Activated CD8-positive, alpha-beta T cell treated with anti-CD3 and anti-CD28 coated beads for 36 hours (primary cell): Measurements from ENCODE around the gene GNG7. TPM values are rescaled to one million over a fixed set of nuclear protein-coding genes. Genes with fewer than 3 reads are reported as not detected.
"Not testable (repeated sequence)": the region's sequence is repeated elsewhere in the genome, so short reads cannot be mapped to it uniquely, and the experiment has no call there.

ENCODE experiments used
- ATAC-seq: fragments of 200-7000 bp; cut with Tn5 transposase; one replicate; pipeline ENCODE4 v1.10.0; 2021; ENCODE audit warnings: mild to moderate bottlenecking, moderate library complexity
- CTCF ChIA-PET: fragments of 350-600 bp; sonication (Branson Sonifier 250); formaldehyde crosslinking; loops from one replicate; lab custom pipeline; 2021; ENCODE audit warnings: antibody characterized with exemption; lab: Charles Lee
- POLR2A ChIA-PET: fragments of 350-600 bp; sonication (Branson Sonifier 250); formaldehyde crosslinking; loops from one replicate; lab custom pipeline; 2021; ENCODE audit warnings: antibody characterized with exemption; lab: Charles Lee
- DNase-seq: peaks from one replicate; pipeline ENCODE4 v3.0.0-alpha.2; 2020
- H3K27ac Mint-ChIP-seq: one replicate; pipeline ENCODE4 v1.8.0; 2021; ENCODE audit warnings: mild to moderate bottlenecking, mixed read lengths
- H3K27me3 Mint-ChIP-seq: one replicate; pipeline ENCODE4 v1.8.0; 2021; ENCODE audit warnings: mixed read lengths
- H3K36me3 Mint-ChIP-seq: one replicate; pipeline ENCODE4 v1.8.0; 2021; ENCODE audit warnings: low read depth, mixed read lengths
- H3K4me1 Mint-ChIP-seq: one replicate; pipeline ENCODE4 v1.8.0; 2021; ENCODE audit warnings: low read depth, mixed read lengths
- H3K4me3 Mint-ChIP-seq: one replicate; pipeline ENCODE4 v1.8.0; 2021; ENCODE audit warnings: mild to moderate bottlenecking, moderate library complexity, mixed read lengths
- H3K9me3 Mint-ChIP-seq: one replicate; pipeline ENCODE4 v1.8.0; 2021; ENCODE audit warnings: mixed read lengths
- intact Hi-C: fragments of 100-400 bp; cut with micrococcal nuclease; formaldehyde crosslinking; loops from one replicate; pipeline ENCODE4 v1.10.0; 2022
- total RNA-seq, 2 experiments: library from RNA; stranded (reverse); gene quantifications; one replicate each; pipeline ENCODE4 v1.2.3, GENCODE V29; 2021
- TF ChIP-seq, protein P1 (sequence below): fragments of 200-600 bp; IDR thresholded peaks from one replicate; pipeline ENCODE4 v1.8.0; 2022; ENCODE audit warnings: antibody characterized with exemption, mild to moderate bottlenecking

The GNG7 gene
- total RNA-seq, 2 experiments from 2014 or later, result 0.27 to 0.32 TPM

DNA sequence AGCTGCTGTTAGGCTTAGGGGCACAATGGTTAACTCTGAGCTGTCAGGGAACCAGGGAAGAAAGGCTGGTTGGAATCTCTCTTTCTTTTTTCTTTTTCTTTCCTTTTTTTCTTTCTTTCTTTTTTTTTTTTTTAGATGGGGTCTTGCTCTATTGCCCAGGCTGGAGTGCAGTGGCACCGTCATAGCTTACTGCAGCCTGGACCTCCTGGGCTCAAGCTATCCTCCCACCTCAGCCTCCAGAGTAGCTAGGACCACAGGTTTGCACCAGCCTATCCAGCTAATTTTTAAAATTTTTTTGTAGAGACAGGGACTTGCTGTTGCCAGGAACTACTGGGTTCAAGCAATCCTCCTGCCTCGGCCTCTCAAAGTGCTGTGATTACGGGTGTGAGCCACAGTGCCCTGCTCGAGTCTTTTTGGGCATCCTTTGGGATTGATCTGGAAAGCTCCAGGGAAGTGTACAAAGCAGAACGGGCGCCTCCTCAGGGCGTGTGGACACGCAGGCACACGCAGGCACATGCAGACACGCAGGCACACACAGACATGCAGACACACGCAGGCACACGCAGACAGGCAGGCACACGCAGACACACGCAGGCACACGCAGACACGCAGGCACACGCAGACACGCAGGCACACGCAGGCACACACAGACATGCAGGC is 127.4 kb downstream of the GNG7 start:
- ATAC-seq (no peak), DNase-seq (no peak)
- no peaks in the 10 kb centered on the region for H3K4me1 Mint-ChIP-seq
- intact Hi-C loops, result no loop called here
- TF ChIP-seq, protein P1, sequence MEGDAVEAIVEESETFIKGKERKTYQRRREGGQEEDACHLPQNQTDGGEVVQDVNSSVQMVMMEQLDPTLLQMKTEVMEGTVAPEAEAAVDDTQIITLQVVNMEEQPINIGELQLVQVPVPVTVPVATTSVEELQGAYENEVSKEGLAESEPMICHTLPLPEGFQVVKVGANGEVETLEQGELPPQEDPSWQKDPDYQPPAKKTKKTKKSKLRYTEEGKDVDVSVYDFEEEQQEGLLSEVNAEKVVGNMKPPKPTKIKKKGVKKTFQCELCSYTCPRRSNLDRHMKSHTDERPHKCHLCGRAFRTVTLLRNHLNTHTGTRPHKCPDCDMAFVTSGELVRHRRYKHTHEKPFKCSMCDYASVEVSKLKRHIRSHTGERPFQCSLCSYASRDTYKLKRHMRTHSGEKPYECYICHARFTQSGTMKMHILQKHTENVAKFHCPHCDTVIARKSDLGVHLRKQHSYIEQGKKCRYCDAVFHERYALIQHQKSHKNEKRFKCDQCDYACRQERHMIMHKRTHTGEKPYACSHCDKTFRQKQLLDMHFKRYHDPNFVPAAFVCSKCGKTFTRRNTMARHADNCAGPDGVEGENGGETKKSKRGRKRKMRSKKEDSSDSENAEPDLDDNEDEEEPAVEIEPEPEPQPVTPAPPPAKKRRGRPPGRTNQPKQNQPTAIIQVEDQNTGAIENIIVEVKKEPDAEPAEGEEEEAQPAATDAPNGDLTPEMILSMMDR, result no peak
- H3K4me3 Mint-ChIP-seq, result no peak overlapping the region
- H3K36me3 Mint-ChIP-seq, result no peaks in the 10 kb centered on the region
- POLR2A ChIA-PET, result no interaction called here
- peaks cover 3% of the 10 kb centered on the region for H3K9me3 Mint-ChIP-seq
- H3K27me3 Mint-ChIP-seq, result peaks cover 12% of the 10 kb centered on the region
- H3K27ac Mint-ChIP-seq, result no peak overlapping the region
- CTCF ChIA-PET, result no interaction called here

DNA sequence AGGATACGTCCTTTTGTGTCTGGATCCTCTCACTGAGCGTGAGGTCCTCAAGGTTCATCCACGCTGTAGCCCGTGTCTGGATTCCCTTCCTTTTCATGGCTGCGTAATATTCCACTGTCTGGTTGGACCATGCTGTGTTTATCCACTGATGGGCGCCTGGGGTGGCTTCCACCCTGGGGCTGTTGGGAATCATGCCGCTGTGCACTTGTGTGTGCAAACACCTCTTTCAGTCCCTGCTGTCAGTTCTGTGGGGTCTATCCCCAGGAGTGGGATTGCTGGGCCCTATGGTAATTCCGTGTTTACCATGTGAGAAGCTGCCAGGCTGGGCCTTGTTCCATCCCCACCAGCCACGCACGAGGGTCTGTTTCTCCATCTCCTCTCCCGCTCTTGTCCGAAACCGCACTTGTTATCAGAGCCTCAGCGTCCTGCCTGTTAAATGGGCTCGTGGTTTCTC is 128.0 kb downstream of the GNG7 start:
- ChIA-PET POLR2A (no interaction called here), CTCF (no interaction called here)
- Mint-ChIP-seq H3K36me3 (no peaks in the 10 kb centered on the region), H3K4me1 (no peaks in the 10 kb centered on the region), H3K9me3 (peaks cover 7% of the 10 kb centered on the region), H3K27ac (no peak overlapping the region), H3K27me3 (peaks cover 12% of the 10 kb centered on the region), H3K4me3 (no peak overlapping the region)
- intact Hi-C loops, result no loop called here
- DNase-seq (no peak), ATAC-seq (no peak)
- TF ChIP-seq, protein P1, result no peak

DNA sequence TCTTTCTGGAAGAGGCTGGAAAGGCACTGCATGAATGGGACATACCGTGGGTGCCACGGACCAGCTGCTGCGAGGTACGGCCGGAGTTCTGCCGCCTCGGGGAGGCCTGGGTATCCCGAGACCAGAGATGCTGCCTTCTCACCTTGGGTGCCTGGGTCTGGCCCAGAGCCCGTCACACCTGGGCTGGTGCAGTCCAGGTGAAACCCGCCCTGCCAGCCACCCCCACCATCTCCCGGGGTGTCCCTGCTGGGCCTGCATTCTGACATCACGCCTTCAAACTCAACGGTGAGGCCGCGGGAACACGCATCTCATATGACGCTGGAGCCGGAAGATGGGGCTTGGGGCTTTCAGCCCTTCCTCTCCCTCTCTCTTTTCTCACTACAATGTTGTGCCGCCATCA is 128.6 kb downstream of the GNG7 start:
- DNase-seq, result no peak
- Mint-ChIP-seq H3K27me3 (peaks cover 9% of the 10 kb centered on the region), H3K27ac (no peak overlapping the region), H3K9me3 (peaks cover 9% of the 10 kb centered on the region), H3K4me3 (no peak overlapping the region), H3K36me3 (no peaks in the 10 kb centered on the region), H3K4me1 (no peaks in the 10 kb centered on the region)
- ChIA-PET POLR2A (interaction anchor here (1.1 kb wide), 1 partner anchor 12 kb away, joined by 3 read pairs; no protein-coding TSS in a partner anchor), CTCF (no interaction called here)
- intact Hi-C loops, result no loop called here
- no peak for ATAC-seq
- TF ChIP-seq, protein P1, result no peak

DNA sequence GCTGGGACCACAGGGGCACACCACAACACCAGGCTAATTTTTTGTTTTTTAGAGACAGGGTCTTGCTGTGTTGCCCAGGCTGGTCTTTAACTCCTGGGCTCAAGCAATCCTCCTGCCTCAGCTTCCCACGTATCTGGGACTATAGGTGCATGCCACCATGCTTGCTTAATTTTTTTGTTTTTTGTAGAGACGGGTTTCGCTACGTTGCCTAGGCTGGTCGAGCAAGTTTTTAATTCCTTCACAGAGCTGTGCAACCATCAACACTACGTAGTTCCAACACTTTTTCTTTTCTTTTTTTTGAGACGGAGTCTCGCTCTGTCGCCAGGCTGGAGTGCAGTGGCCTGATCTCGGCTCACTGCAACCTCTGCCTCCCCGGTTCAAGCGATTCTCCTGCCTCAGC is 130.3 kb downstream of the GNG7 start:
- H3K36me3 Mint-ChIP-seq, DNase-seq, H3K4me3 Mint-ChIP-seq, POLR2A ChIA-PET, ATAC-seq, H3K27me3 Mint-ChIP-seq, CTCF ChIA-PET, H3K27ac Mint-ChIP-seq, intact Hi-C loops: not testable (repeated sequence)
- H3K9me3 Mint-ChIP-seq, result peaks cover 11% of the 10 kb centered on the region
- H3K4me1 Mint-ChIP-seq, result peaks cover 10% of the 10 kb centered on the region

DNA sequence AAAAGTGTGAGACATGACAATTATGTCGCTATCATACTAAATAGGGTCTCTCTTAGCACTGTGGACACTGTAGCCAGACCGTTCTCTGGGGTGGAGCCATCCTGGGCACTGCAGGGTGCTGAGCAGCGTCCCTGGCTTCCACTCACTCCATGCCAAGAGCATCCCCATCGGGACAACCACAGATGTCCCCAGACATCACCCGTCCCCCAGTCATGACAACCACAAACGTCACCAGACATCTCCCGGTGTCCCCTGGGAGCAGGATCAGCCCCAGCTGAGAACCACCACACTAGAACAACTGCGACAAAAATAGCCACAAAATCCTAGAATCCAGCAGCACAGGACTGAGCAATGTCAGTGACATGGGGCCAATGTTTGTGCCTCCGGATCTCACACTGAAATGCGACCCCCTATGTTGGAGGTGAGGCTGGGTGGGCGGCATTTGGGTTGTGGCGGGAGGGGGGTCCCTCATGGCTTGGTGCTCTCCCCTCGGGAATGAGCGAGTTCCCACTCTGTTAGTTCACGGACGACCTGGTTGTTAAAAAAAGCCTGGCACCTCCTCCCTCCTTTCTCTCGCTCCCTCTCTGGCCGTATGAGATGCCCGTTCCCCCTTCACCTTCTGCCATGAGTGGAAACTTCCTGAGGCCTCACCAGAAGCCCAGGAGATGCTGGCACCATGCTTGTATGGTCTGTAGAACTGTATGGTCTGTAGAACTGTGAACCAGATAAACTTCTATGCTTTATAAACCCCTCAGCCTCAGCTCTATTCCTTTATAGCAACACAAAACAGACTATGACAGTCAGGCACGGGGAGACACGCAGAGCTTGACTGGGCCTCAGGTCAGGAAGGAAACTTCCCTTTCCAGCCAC is 132.7 kb downstream of the GNG7 start:
- POLR2A ChIA-PET, result no interaction called here
- CTCF ChIA-PET, result interaction anchor here (1.0 kb wide), 1 partner anchor 40 kb away, joined by 3 read pairs; no protein-coding TSS in a partner anchor

More for the DNA sequence above, 132.7 kb downstream of the GNG7 start:
- TF ChIP-seq, protein P1, result no peak
- Mint-ChIP-seq H3K9me3 (peaks cover 11% of the 10 kb centered on the region), H3K36me3 (no peaks in the 10 kb centered on the region), H3K27me3 (no peaks in the 10 kb centered on the region), H3K4me3 (no peak overlapping the region), H3K4me1 (peaks cover 12% of the 10 kb centered on the region), H3K27ac (no peak overlapping the region)
- ATAC-seq (no peak), DNase-seq (no peak)
- intact Hi-C loops, result no loop called here
